Endodermal cell (in vitro differentiated cells): Measurements from ENCODE around the gene AP1AR. TPM values are rescaled to one million over a fixed set of nuclear protein-coding genes. Genes with fewer than 3 reads are reported as not detected.
A peak's percentile ranks its signal among the peaks of the same experiment; 100 is the strongest.

Experiments
- DNase-seq: peaks from one replicate; pipeline ENCODE4 v3.0.0-alpha.2; 2017
- H3K27ac ChIP-seq: 2 replicates; pipeline ENCODE4 v1.5.1; 2013; ENCODE audit warnings: mild to moderate bottlenecking, low read depth, low read length, moderate library complexity
- H3K27me3 ChIP-seq: 2 replicates; pipeline ENCODE4 v1.6.1; 2013; ENCODE audit warnings: mild to moderate bottlenecking, low read length, moderate library complexity; ENCODE audit not compliant: insufficient read depth, control insufficient read depth, poor library complexity, severe bottlenecking
- H3K36me3 ChIP-seq: 2 replicates; pipeline ENCODE4 v1.7.0; 2013; ENCODE audit warnings: mild to moderate bottlenecking, low read length, moderate library complexity; ENCODE audit not compliant: control insufficient read depth, insufficient read depth
- H3K4me1 ChIP-seq: one replicate; pipeline ENCODE4 v1.7.0; 2013; ENCODE audit warnings: low read length; ENCODE audit not compliant: control insufficient read depth, insufficient read depth
- H3K4me3 ChIP-seq: 2 replicates; pipeline ENCODE4 v1.5.1; 2013; ENCODE audit warnings: mild to moderate bottlenecking, low read length, moderate library complexity
- H3K9ac ChIP-seq: 2 replicates; pipeline ENCODE4 v1.6.1; 2013; ENCODE audit warnings: mild to moderate bottlenecking, low read length, moderate library complexity; ENCODE audit not compliant: poor library complexity, severe bottlenecking; ENCODE audit errors: extremely low read depth
- H3K9me3 ChIP-seq: 2 replicates; pipeline ENCODE4 v1.6.1; 2013; ENCODE audit warnings: mild to moderate bottlenecking, low read length, moderate library complexity; ENCODE audit not compliant: control insufficient read depth
- H3K27ac Mint-ChIP-seq: 2 replicates; pipeline ENCODE4 v1.8.0; 2020; ENCODE audit warnings: mixed read lengths
- H3K27me3 Mint-ChIP-seq: 2 replicates; pipeline ENCODE4 v1.8.0; 2021; ENCODE audit warnings: mild to moderate bottlenecking, mixed read lengths; ENCODE audit not compliant: insufficient read depth
- H3K36me3 Mint-ChIP-seq: 2 replicates; pipeline ENCODE4 v1.8.0; 2020; ENCODE audit warnings: low read depth, mixed read lengths
- H3K4me1 Mint-ChIP-seq: 2 replicates; pipeline ENCODE4 v1.8.0; 2020; ENCODE audit warnings: mixed read lengths
- H3K4me3 Mint-ChIP-seq: 2 replicates; pipeline ENCODE4 v1.8.0; 2020; ENCODE audit warnings: mild to moderate bottlenecking, moderate library complexity, mixed read lengths
- H3K9me3 Mint-ChIP-seq: 2 replicates; pipeline ENCODE4 v1.8.0; 2020; ENCODE audit warnings: mild to moderate bottlenecking, mixed read lengths
- CTCF ChIP-seq: fragments of 200-600 bp; sonication (generic); conservative IDR thresholded peaks from 2 replicates; pipeline ENCODE4 v1.5.0; 2021; ENCODE audit warnings: antibody characterized with exemption, mild to moderate bottlenecking
- WGBS, 2 experiments: methylation state at CpG; one replicate each; pipeline versions ENCODE4 v1.1.5 to v1.1.7; 2013; ENCODE audit warnings: missing lambda C conversion rate in 2 of 2, mixed read lengths in 1 of 2; ENCODE audit not compliant: insufficient coverage in 1 of 2, insufficient read length in 1 of 2; 5-methylcytosine and 5-hydroxymethylcytosine counted together
- total RNA-seq, 2 donors: library from RNA; stranded (reverse); fragmentation: NEBNext Ultra II Directional in 1 of 2; extraction: Animal tissue kit (Norgen Biotek cat#: 25700) in 1 of 2; gene quantifications; 2 replicates in 1 of 2; 3 replicates in 1 of 2; pipeline ENCODE4 v1.2.1, GENCODE V29; 2021

AP1AR gene
- total RNA-seq, 2 donors from 2014 or later, result 22.7 to 24.8 TPM

GRCh38 chr4:112282860-112283667, 51.5 kb downstream of the AP1AR start:
- H3K27me3 ChIP-seq, result peaks cover 17% of the 10 kb centered on the region
- H3K27ac ChIP-seq, result no peak overlapping the region
- H3K4me3 ChIP-seq, result no peak overlapping the region
- no peaks in the 10 kb centered on the region for H3K9me3 ChIP-seq
- Mint-ChIP-seq H3K27me3 (peaks cover 25% of the 10 kb centered on the region), H3K36me3 (peaks cover 7% of the 10 kb centered on the region), H3K4me1 (peaks cover 9% of the 10 kb centered on the region), H3K4me3 (no peak overlapping the region), H3K27ac (no peak overlapping the region), H3K9me3 (peaks cover 4% of the 10 kb centered on the region)
- H3K4me1 ChIP-seq, result no peaks in the 10 kb centered on the region
- 92 to 96% methylated on average over 4 of the region's 4 CpGs for WGBS, 2 experiments
- no peak overlapping the region for H3K9ac ChIP-seq
- no peak for TF ChIP-seq CTCF
- H3K36me3 ChIP-seq, result no peaks in the 10 kb centered on the region
- no peak for DNase-seq

- peak overlapping the region; percentile 72 for H3K4me3 Mint-ChIP-seq
- H3K9me3 Mint-ChIP-seq, result peaks cover 4% of the 10 kb centered on the region
- peaks cover 9% of the 10 kb centered on the region for H3K4me1 Mint-ChIP-seq
- Histone ChIP-seq H3K9ac (no peak overlapping the region), H3K9me3 (no peaks in the 10 kb centered on the region), H3K4me3 (no peak overlapping the region), H3K36me3 (no peaks in the 10 kb centered on the region), H3K27ac (no peak overlapping the region), H3K4me1 (no peaks in the 10 kb centered on the region), H3K27me3 (peaks cover 17% of the 10 kb centered on the region)
- DNase-seq, result no peak
- 65% methylated on average over 6 of the region's 6 CpGs; no CpG with 5 or more reads in 1 of the 2 experiments for whole genome bisulfite sequencing, 2 experiments
- no peak overlapping the region for H3K27ac Mint-ChIP-seq
- H3K27me3 Mint-ChIP-seq, result peaks cover 25% of the 10 kb centered on the region
- peaks cover 7% of the 10 kb centered on the region for H3K36me3 Mint-ChIP-seq
- no peak for TF ChIP-seq CTCF
These were observed 52.6 kb downstream of the AP1AR start for GRCh38 chr4:112284166-112284565.

GRCh38 chr4:112284662-112285411, 53.2 kb downstream of the AP1AR start:
- Histone ChIP-seq H3K27ac (no peak overlapping the region), H3K9ac (peak overlapping the region; percentile 40), H3K36me3 (no peaks in the 10 kb centered on the region), H3K4me3 (peak overlapping the region; percentile 80), H3K27me3 (peaks cover 17% of the 10 kb centered on the region), H3K4me1 (no peaks in the 10 kb centered on the region), H3K9me3 (no peaks in the 10 kb centered on the region)
- Mint-ChIP-seq H3K4me1 (peaks cover 9% of the 10 kb centered on the region), H3K27ac (no peak overlapping the region), H3K9me3 (peaks cover 4% of the 10 kb centered on the region), H3K27me3 (peaks cover 25% of the 10 kb centered on the region), H3K36me3 (peaks cover 7% of the 10 kb centered on the region), H3K4me3 (peak overlapping the region; percentile 72)
- DNase-seq, result no peak
- 29 to 36% methylated on average over 11 to 15 of the region's 15 CpGs for WGBS, 2 experiments
- TF ChIP-seq CTCF, result no peak
